ENCODE measurements around the gene MC1R. TPM values are rescaled to one million over a fixed set of nuclear protein-coding genes. Genes with fewer than 3 reads are reported as not detected.

MC1R gene
- total RNA-seq, 4 donors from 2014 or later, result 3.6 to 29.3 (median 8.9) TPM

- Histone ChIP-seq H3K27ac (no peak overlapping the region), H3K9me3 (no peaks in the 10 kb centered on the region), H3K4me1 (peaks cover 35% of the 10 kb centered on the region), H3K27me3 (peaks cover 4% of the 10 kb centered on the region), H3K4me3 (no peak overlapping the region), H3K36me3 (no peaks in the 10 kb centered on the region)
- DNase-seq (ENCODE audit: low spot score in 2 of 2), result no peak
- 61% methylated on average over 7 of the region's 7 CpGs for WGBS
- TF ChIP-seq EP300 (IDR thresholded peaks at IDR 0.05) (no peak), CTCF (IDR thresholded peaks at IDR 0.05) (peak in 1 of 2 donors; percentile 8)
These were observed 27.0 kb downstream of the MC1R start for GRCh38 chr16:89945654-89946053.

GRCh38 chr16:89946515-89946914, 27.9 kb downstream of the MC1R start:
- Histone ChIP-seq H3K9me3 (no peaks in the 10 kb centered on the region), H3K27ac (no peak overlapping the region), H3K4me1 (peaks cover 35% of the 10 kb centered on the region), H3K4me3 (no peak overlapping the region), H3K27me3 (peaks cover 4% of the 10 kb centered on the region), H3K36me3 (no peaks in the 10 kb centered on the region)
- 62% methylated on average over 5 of the region's 5 CpGs for WGBS
- no peak for DNase-seq (ENCODE audit: low spot score in 2 of 2)
- TF ChIP-seq EP300 (IDR thresholded peaks at IDR 0.05) (no peak), CTCF (IDR thresholded peaks at IDR 0.05) (no peak), POLR2A (IDR thresholded peaks at IDR 0.05) (no peak), POLR2AphosphoS5 (IDR thresholded peaks at IDR 0.05) (no peak)

- Histone ChIP-seq H3K4me3 (peak overlapping the region; percentile 76), H3K27me3 (peaks cover 4% of the 10 kb centered on the region), H3K36me3 (no peaks in the 10 kb centered on the region), H3K9me3 (no peaks in the 10 kb centered on the region), H3K4me1 (peaks cover 35% of the 10 kb centered on the region), H3K27ac (no peak overlapping the region)
- TF ChIP-seq POLR2A (IDR thresholded peaks at IDR 0.05) (no peak), CTCF (IDR thresholded peaks at IDR 0.05) (no peak), POLR2AphosphoS5 (IDR thresholded peaks at IDR 0.05) (no peak), EP300 (IDR thresholded peaks at IDR 0.05) (no peak)
- WGBS, result 66% methylated on average over 5 of the region's 55 CpGs
- no peak for DNase-seq (ENCODE audit: low spot score in 2 of 2)
These were observed 30.6 kb downstream of the MC1R start for GRCh38 chr16:89949121-89949742.

- Histone ChIP-seq H3K4me3 (peak overlapping the region; percentile 76), H3K27ac (no peak overlapping the region), H3K36me3 (peaks cover 3% of the 10 kb centered on the region), H3K27me3 (peaks cover under 1% of the 10 kb centered on the region), H3K4me1 (peaks cover 35% of the 10 kb centered on the region), H3K9me3 (no peaks in the 10 kb centered on the region)
- TF ChIP-seq EP300 (IDR thresholded peaks at IDR 0.05) (no peak), POLR2AphosphoS5 (IDR thresholded peaks at IDR 0.05) (no peak), POLR2A (IDR thresholded peaks at IDR 0.05) (no peak), CTCF (IDR thresholded peaks at IDR 0.05) (no peak)
- DNase-seq (ENCODE audit: low spot score in 2 of 2), result no peak
- WGBS, result 75% methylated on average over 4 of the region's 12 CpGs
These were observed 31.1 kb downstream of the MC1R start for GRCh38 chr16:89949756-89950155.

- 93% methylated on average over 5 of the region's 5 CpGs for WGBS
- H3K27ac ChIP-seq, result no peak overlapping the region
- peaks cover 12% of the 10 kb centered on the region for H3K36me3 ChIP-seq
- TF ChIP-seq CTCF (IDR thresholded peaks at IDR 0.05), result no peak
- no peak for TF ChIP-seq POLR2A (IDR thresholded peaks at IDR 0.05)
- no peak for TF ChIP-seq EP300 (IDR thresholded peaks at IDR 0.05)
- TF ChIP-seq POLR2AphosphoS5 (IDR thresholded peaks at IDR 0.05), result no peak
- H3K4me1 ChIP-seq, result peaks cover 24% of the 10 kb centered on the region
- no peaks in the 10 kb centered on the region for H3K27me3 ChIP-seq
- no peak for DNase-seq (ENCODE audit: low spot score in 2 of 2)
- no peaks in the 10 kb centered on the region for H3K9me3 ChIP-seq
- no peak overlapping the region for H3K4me3 ChIP-seq
These were observed 32.8 kb downstream of the MC1R start for GRCh38 chr16:89951509-89951908.
